Subcutaneous adipose tissue (tissue), 4 donors: ENCODE results near the gene DNAJB6. TPM values are rescaled to one million over a fixed set of nuclear protein-coding genes. Genes with fewer than 3 reads are reported as not detected.

ENCODE experiments used
- total RNA-seq, 4 donors: library from RNA; depleted of rRNA; stranded (reverse); fragments of >200 nt; gene quantifications; one replicate each; pipeline ENCODE4 v1.1.0, GENCODE V29; 2016
- TF ChIP-seq, protein P1 (sequence below): fragments of 450-650 bp; IDR thresholded peaks from one replicate; pipeline ENCODE4 v1.5.1; 2016; ENCODE audit warnings: low read depth, mild to moderate bottlenecking, control low read depth, antibody characterized with exemption, moderate library complexity

The DNAJB6 gene
- total RNA-seq, 4 donors from 2014 or later = 87.5 to 138 (median 92.7) TPM

GRCh38 chr7:157432957-157433576 lies 96.3 kb downstream of the DNAJB6 start:
- TF ChIP-seq, protein P1, sequence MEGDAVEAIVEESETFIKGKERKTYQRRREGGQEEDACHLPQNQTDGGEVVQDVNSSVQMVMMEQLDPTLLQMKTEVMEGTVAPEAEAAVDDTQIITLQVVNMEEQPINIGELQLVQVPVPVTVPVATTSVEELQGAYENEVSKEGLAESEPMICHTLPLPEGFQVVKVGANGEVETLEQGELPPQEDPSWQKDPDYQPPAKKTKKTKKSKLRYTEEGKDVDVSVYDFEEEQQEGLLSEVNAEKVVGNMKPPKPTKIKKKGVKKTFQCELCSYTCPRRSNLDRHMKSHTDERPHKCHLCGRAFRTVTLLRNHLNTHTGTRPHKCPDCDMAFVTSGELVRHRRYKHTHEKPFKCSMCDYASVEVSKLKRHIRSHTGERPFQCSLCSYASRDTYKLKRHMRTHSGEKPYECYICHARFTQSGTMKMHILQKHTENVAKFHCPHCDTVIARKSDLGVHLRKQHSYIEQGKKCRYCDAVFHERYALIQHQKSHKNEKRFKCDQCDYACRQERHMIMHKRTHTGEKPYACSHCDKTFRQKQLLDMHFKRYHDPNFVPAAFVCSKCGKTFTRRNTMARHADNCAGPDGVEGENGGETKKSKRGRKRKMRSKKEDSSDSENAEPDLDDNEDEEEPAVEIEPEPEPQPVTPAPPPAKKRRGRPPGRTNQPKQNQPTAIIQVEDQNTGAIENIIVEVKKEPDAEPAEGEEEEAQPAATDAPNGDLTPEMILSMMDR = no peak

DNA sequence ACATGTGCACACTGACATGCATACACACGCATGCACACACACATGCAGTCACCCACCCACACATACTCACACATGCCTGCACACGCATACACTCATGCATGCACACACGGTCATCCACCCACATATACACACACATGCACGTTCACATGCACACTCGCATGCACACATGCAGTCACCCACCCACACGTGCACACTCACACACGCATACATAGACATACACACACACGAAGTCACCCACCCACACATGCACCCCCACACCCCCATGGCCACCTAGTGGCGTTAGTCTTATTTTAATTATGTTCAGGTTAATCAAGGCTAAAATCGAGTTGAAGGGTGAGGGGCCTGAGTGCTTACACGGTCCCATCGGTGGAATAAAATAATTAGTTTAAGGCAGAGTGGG lies 96.8 kb downstream of the DNAJB6 start:
- TF ChIP-seq, protein P1 = no peak

- TF ChIP-seq, protein P1 = no peak
These were observed 97.4 kb downstream of the DNAJB6 start for GRCh38 chr7:157434231-157434630.

- TF ChIP-seq, protein P1 = no peak
These were observed 97.9 kb downstream of the DNAJB6 start for GRCh38 chr7:157434701-157435100.

DNA sequence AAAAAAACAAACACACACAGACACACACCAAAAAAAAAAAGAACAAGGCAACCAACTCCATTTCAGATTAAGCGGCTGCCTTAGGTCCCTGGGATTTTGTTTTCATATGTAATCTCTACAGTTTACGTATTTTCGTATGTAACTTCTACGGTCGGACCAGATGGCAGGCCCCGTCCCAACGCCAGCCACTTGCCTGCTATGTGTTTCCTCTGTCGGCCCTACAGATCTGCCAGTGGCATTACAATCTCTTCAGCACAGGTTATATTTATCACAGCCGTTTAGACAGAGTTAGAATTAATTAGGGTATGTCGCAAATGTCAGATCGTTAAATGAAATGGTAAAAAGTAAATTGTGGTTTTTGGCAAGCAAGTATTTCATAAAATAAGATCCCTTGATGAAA lies 99.3 kb downstream of the DNAJB6 start:
- TF ChIP-seq, protein P1 = no peak

GRCh38 chr7:157436763-157437480 lies 100.1 kb downstream of the DNAJB6 start:
- TF ChIP-seq, protein P1 = no peak

DNA sequence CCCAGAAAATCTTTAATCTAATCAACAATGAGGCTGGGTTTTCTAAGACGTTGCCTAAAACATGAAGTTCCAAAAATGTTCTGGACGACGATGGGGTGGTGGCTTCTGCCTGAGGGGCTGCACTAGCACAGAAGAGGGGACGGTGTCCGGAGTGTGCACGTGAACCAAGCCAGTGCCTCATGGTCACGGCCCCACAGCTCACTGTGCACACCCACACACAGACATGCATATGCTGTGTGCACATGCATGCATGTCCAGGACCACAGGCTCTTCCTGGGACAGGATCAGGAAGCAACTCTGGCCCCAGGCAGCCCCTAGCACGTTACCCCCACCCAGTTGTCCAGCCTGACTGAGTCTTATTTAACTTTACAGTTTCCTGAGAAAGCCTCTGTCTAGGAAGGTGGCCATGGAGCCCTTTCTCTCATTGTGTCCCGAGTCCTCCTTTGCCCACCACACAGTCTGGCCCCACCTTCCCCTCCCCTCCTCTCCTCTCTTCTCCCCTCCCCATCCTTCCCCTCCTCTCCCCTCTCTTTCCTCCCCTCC lies 100.8 kb downstream of the DNAJB6 start:
- TF ChIP-seq, protein P1 = no peak
